HG03571 (cell line): Measurements from ENCODE around the gene RABEP2.

Experiments used
- ATAC-seq: cut with Tn5 transposase; IDR thresholded peaks from one replicate; pipeline ENCODE4 v1.9.1; 2021; ENCODE audit not compliant: unreplicated experiment

Gene RABEP2

GRCh38 chr16:28859326-28859725 is 65.7 kb downstream of the RABEP2 start:
- ATAC-seq: no peak

- ATAC-seq: no peak
Observed at GRCh38 chr16:28858421-28858820, 66.6 kb downstream of the RABEP2 start.
